ENCODE results near the gene MED8. TPM values are rescaled to one million over a fixed set of nuclear protein-coding genes. Genes with fewer than 3 reads are reported as not detected.
A peak's percentile ranks its signal among the peaks of the same experiment; 100 is the strongest.

The MED8 gene
- total RNA-seq, 2 experiments from 2014 or later: 33.1 to 35.1 TPM

GRCh38 chr1:43366601-43367025 lies 23.0 kb downstream of the MED8 start:
- CTCF ChIA-PET: interaction anchor here (2.4 kb wide), 1 partner anchor 9 kb away, joined by 16 read pairs; the partner anchor contains the start of gene CDC20
- H3K4me3 Mint-ChIP-seq: peak overlapping the region; percentile 92

GRCh38 chr1:43366179-43366578 lies 23.4 kb downstream of the MED8 start:
- Mint-ChIP-seq H3K27me3 (ENCODE audit: low read depth) (no peaks in the 10 kb centered on the region), H3K27ac (peak overlapping the region; percentile 87), H3K9me3 (ENCODE audit: insufficient read depth) (no peaks in the 10 kb centered on the region), H3K4me3 (peak overlapping the region; percentile 92), H3K4me1 (ENCODE audit: low read depth) (peaks cover 61% of the 10 kb centered on the region), H3K36me3 (ENCODE audit: low read depth) (peaks cover 63% of the 10 kb centered on the region)
- no peak for ATAC-seq
- CTCF ChIA-PET: no interaction called here
- POLR2A ChIA-PET: interaction anchor here (1.2 to 3.1 kb wide), 4 partner anchors 7 to 49 kb away, joined by 3 to 22 read pairs (median 11); partner anchors contain the start of genes CDC20, MED8 and SZT2
- DNase-seq: no peak

More at GRCh38 chr1:43366601-43367025, 23.0 kb downstream of the MED8 start:
- Mint-ChIP-seq H3K4me1 (ENCODE audit: low read depth) (peaks cover 56% of the 10 kb centered on the region), H3K36me3 (ENCODE audit: low read depth) (peaks cover 58% of the 10 kb centered on the region), H3K27ac (peak overlapping the region; percentile 87), H3K9me3 (ENCODE audit: insufficient read depth) (no peaks in the 10 kb centered on the region), H3K27me3 (ENCODE audit: low read depth) (no peaks in the 10 kb centered on the region)
- POLR2A ChIA-PET: interaction anchor here (0.6 to 3.1 kb wide), 7 partner anchors 8 to 474 kb away, joined by 3 to 22 read pairs (median 5); partner anchors contain the start of genes CDC20, MED8 and SZT2
- ATAC-seq: no peak
- no peak for DNase-seq

GRCh38 chr1:43365678-43366077 lies 23.9 kb downstream of the MED8 start:
- no peak for DNase-seq
- Mint-ChIP-seq H3K9me3 (ENCODE audit: insufficient read depth) (no peaks in the 10 kb centered on the region), H3K4me1 (ENCODE audit: low read depth) (peaks cover 65% of the 10 kb centered on the region), H3K4me3 (peak overlapping the region; percentile 92), H3K27me3 (ENCODE audit: low read depth) (no peaks in the 10 kb centered on the region), H3K27ac (peak overlapping the region; percentile 87), H3K36me3 (ENCODE audit: low read depth) (peaks cover 65% of the 10 kb centered on the region)
- POLR2A ChIA-PET: interaction anchor here (1.2 to 3.1 kb wide), 3 partner anchors 7 to 49 kb away, joined by 3 to 22 read pairs (median 5); partner anchors contain the start of gene CDC20
- ATAC-seq: no peak
- CTCF ChIA-PET: no interaction called here

- Mint-ChIP-seq H3K9me3 (ENCODE audit: insufficient read depth) (no peaks in the 10 kb centered on the region), H3K27me3 (ENCODE audit: low read depth) (no peaks in the 10 kb centered on the region), H3K4me3 (no peak overlapping the region), H3K27ac (peak overlapping the region; percentile 65), H3K4me1 (ENCODE audit: low read depth) (peaks cover 75% of the 10 kb centered on the region), H3K36me3 (ENCODE audit: low read depth) (peaks cover 76% of the 10 kb centered on the region)
- no peak for DNase-seq
- ChIA-PET POLR2A (interaction anchor here (1.6 kb wide), 1 partner anchor 25 kb away, joined by 3 read pairs; no protein-coding TSS in a partner anchor), CTCF (no interaction called here)
- ATAC-seq: no peak
These were observed 25.6 kb downstream of the MED8 start for GRCh38 chr1:43363935-43364525.

- H3K27ac Mint-ChIP-seq: peak overlapping the region; percentile 65
- no peak overlapping the region for H3K4me3 Mint-ChIP-seq
- H3K4me1 Mint-ChIP-seq (ENCODE audit: low read depth): peaks cover 69% of the 10 kb centered on the region
- DNase-seq (no peak), ATAC-seq (no peak)
- peaks cover 76% of the 10 kb centered on the region for H3K36me3 Mint-ChIP-seq (ENCODE audit: low read depth)
- no peaks in the 10 kb centered on the region for H3K27me3 Mint-ChIP-seq (ENCODE audit: low read depth)
- POLR2A ChIA-PET: interaction anchor here (0.7 to 1.6 kb wide), 2 partner anchors 25 to 439 kb away, joined by 3 read pairs; no protein-coding TSS in a partner anchor
- CTCF ChIA-PET: no interaction called here
- no peaks in the 10 kb centered on the region for H3K9me3 Mint-ChIP-seq (ENCODE audit: insufficient read depth)
These were observed 26.2 kb downstream of the MED8 start for GRCh38 chr1:43363283-43363934.

- peaks cover 69% of the 10 kb centered on the region for H3K4me1 Mint-ChIP-seq (ENCODE audit: low read depth)
- ChIA-PET POLR2A (interaction anchor here (2.9 kb wide), 1 partner anchor 7 kb away, joined by 22 read pairs; the partner anchor contains the start of gene ELOVL1), CTCF (interaction anchor here (0.7 kb wide), 1 partner anchor 8 kb away, joined by 4 read pairs; no protein-coding TSS in a partner anchor)
- no peaks in the 10 kb centered on the region for H3K27me3 Mint-ChIP-seq (ENCODE audit: low read depth)
- DNase-seq (no peak), ATAC-seq (no peak)
- H3K27ac Mint-ChIP-seq: peak overlapping the region; percentile 87
- peak overlapping the region; percentile 95 for H3K4me3 Mint-ChIP-seq
- peaks cover 71% of the 10 kb centered on the region for H3K36me3 Mint-ChIP-seq (ENCODE audit: low read depth)
- no peaks in the 10 kb centered on the region for H3K9me3 Mint-ChIP-seq (ENCODE audit: insufficient read depth)
These were observed 29.0 kb downstream of the MED8 start for GRCh38 chr1:43360616-43361015.

GRCh38 chr1:43359696-43360095 lies 29.9 kb downstream of the MED8 start:
- no peaks in the 10 kb centered on the region for H3K9me3 Mint-ChIP-seq (ENCODE audit: insufficient read depth)
- ATAC-seq (no peak), DNase-seq (no peak)
- CTCF ChIA-PET: interaction anchor here (0.7 kb wide), 1 partner anchor 9 kb away, joined by 4 read pairs; no protein-coding TSS in a partner anchor
- peak overlapping the region; percentile 95 for H3K4me3 Mint-ChIP-seq
- H3K36me3 Mint-ChIP-seq (ENCODE audit: low read depth): peaks cover 62% of the 10 kb centered on the region
- H3K27me3 Mint-ChIP-seq (ENCODE audit: low read depth): no peaks in the 10 kb centered on the region
- H3K4me1 Mint-ChIP-seq (ENCODE audit: low read depth): peaks cover 60% of the 10 kb centered on the region
- H3K27ac Mint-ChIP-seq: peak overlapping the region; percentile 87
- POLR2A ChIA-PET: interaction anchor here (2.0 to 2.9 kb wide), 3 partner anchors 8 to 120 kb away, joined by 7 to 22 read pairs (median 16); partner anchors contain the start of genes ELOVL1, MED8 and SZT2

- peak within 1 kb of the TSS; percentile 92 for H3K27ac Mint-ChIP-seq
- CTCF ChIA-PET: interaction anchor here (0.9 to 3.7 kb wide), 12 partner anchors 9 to 513 kb away, joined by 3 to 16 read pairs (median 4); partner anchors contain the start of genes C1orf210, ELOVL1, HYI and ZNF691
- ATAC-seq (peak; percentile 99), DNase-seq (peak; percentile 100)
- POLR2A ChIA-PET: interaction anchor here (0.6 to 2.9 kb wide), 11 partner anchors 8 to 1281 kb away, joined by 3 to 22 read pairs (median 3); partner anchors contain the start of genes CFAP57, EBNA1BP2, ELOVL1 and MED8
- H3K9me3 Mint-ChIP-seq (ENCODE audit: insufficient read depth): no peaks in the 10 kb centered on the region
- peaks cover 54% of the 10 kb centered on the region for H3K4me1 Mint-ChIP-seq (ENCODE audit: low read depth)
- peak within 1 kb of the TSS; percentile 95 for H3K4me3 Mint-ChIP-seq
- no peaks in the 10 kb centered on the region for H3K27me3 Mint-ChIP-seq (ENCODE audit: low read depth)
- H3K36me3 Mint-ChIP-seq (ENCODE audit: low read depth): peaks cover 58% of the 10 kb centered on the region
These were observed 30.6 kb downstream of the MED8 start, which contains the start of gene CDC20 for GRCh38 chr1:43358746-43359693. CDC20 (plus strand) TSS chr1:43358981; CDS start chr1:43359216, 235 bp downstream.

- ChIA-PET POLR2A (interaction anchor here (0.6 to 2.9 kb wide), 12 partner anchors 9 to 1282 kb away, joined by 3 to 22 read pairs (median 3); partner anchors contain the start of genes CFAP57, EBNA1BP2, ELOVL1 and KDM4A), CTCF (interaction anchor here (0.9 to 3.7 kb wide), 13 partner anchors 9 to 512 kb away, joined by 3 to 16 read pairs (median 3); partner anchors contain the start of genes C1orf210, ELOVL1, HYI and ZNF691)
- Mint-ChIP-seq H3K27ac (peak overlapping the region; percentile 92), H3K4me1 (ENCODE audit: low read depth) (peaks cover 46% of the 10 kb centered on the region), H3K4me3 (peak overlapping the region; percentile 95), H3K27me3 (ENCODE audit: low read depth) (no peaks in the 10 kb centered on the region), H3K9me3 (ENCODE audit: insufficient read depth) (no peaks in the 10 kb centered on the region), H3K36me3 (ENCODE audit: low read depth) (peaks cover 51% of the 10 kb centered on the region)
- ATAC-seq (no peak), DNase-seq (peak; percentile 45)
These were observed 31.4 kb downstream of the MED8 start for GRCh38 chr1:43358121-43358745.

GRCh38 chr1:43357251-43357650 lies 32.3 kb downstream of the MED8 start:
- no peak overlapping the region for H3K27ac Mint-ChIP-seq
- CTCF ChIA-PET: interaction anchor here (1.0 to 3.7 kb wide), 3 partner anchors 10 to 115 kb away, joined by 3 to 16 read pairs (median 3); partner anchors contain the start of gene ELOVL1
- POLR2A ChIA-PET: interaction anchor here (0.8 kb wide), 1 partner anchor 11 kb away, joined by 5 read pairs; no protein-coding TSS in a partner anchor
- no peaks in the 10 kb centered on the region for H3K27me3 Mint-ChIP-seq (ENCODE audit: low read depth)
- no peaks in the 10 kb centered on the region for H3K9me3 Mint-ChIP-seq (ENCODE audit: insufficient read depth)
- peaks cover 46% of the 10 kb centered on the region for H3K4me1 Mint-ChIP-seq (ENCODE audit: low read depth)
- ATAC-seq (no peak), DNase-seq (no peak)
- peaks cover 43% of the 10 kb centered on the region for H3K36me3 Mint-ChIP-seq (ENCODE audit: low read depth)
- peak overlapping the region; percentile 95 for H3K4me3 Mint-ChIP-seq

All from activated CD8-positive, alpha-beta T cell treated with anti-CD3 and anti-CD28 coated beads, Interleukin-2, amount 10 ng/mL, durations not matched to agents 7 days and 5 days (primary cell).